ENCODE data around the gene PIGB. TPM values are rescaled to one million over a fixed set of nuclear protein-coding genes. Genes with fewer than 3 reads are reported as not detected.
"Not testable (repeated sequence)": the region's sequence is repeated elsewhere in the genome, so short reads cannot be mapped to it uniquely, and the experiment has no call there.

Gene PIGB
- total RNA-seq, 6 experiments from 2014 or later, result 13.2 to 21.0 (median 17.4) TPM

- Mint-ChIP-seq H3K4me1 (ENCODE audit: low read depth) (peaks cover 14% of the 10 kb centered on the region), H3K27ac (peak within 1 kb of the TSS; percentile 79), H3K27me3 (ENCODE audit: insufficient read depth) (no peaks in the 10 kb centered on the region), H3K9me3 (no peaks in the 10 kb centered on the region), H3K36me3 (ENCODE audit: low read depth) (peaks cover 6% of the 10 kb centered on the region; the same call in 1 of the 2 replicates), H3K4me3 (peak within 1 kb of the TSS; percentile 90)
- DNase-seq, result peak; percentile 49
- no peak for TF ChIP-seq CTCF (IDR thresholded peaks at IDR 0.05)
These were observed 29.1 kb upstream of the PIGB start, which contains the start of gene RAB27A for GRCh38 chr15:55289746-55290527. TSS of gene RAB27A (minus strand) at chr15:55289813. CDS start at chr15:55234934, 54,879 bp downstream.

- H3K27ac Mint-ChIP-seq, result peak overlapping the region; percentile 72
- peak; percentile 68 for DNase-seq
- peaks cover 14% of the 10 kb centered on the region for H3K4me1 Mint-ChIP-seq (ENCODE audit: low read depth)
- TF ChIP-seq CTCF (IDR thresholded peaks at IDR 0.05), result peak; percentile 89
- H3K27me3 Mint-ChIP-seq (ENCODE audit: insufficient read depth), result no peaks in the 10 kb centered on the region
- H3K36me3 Mint-ChIP-seq (ENCODE audit: low read depth), result peaks cover 6% of the 10 kb centered on the region; the same call in 1 of the 2 replicates
- peak overlapping the region; percentile 90 for H3K4me3 Mint-ChIP-seq
- no peaks in the 10 kb centered on the region for H3K9me3 Mint-ChIP-seq
These were observed 28.4 kb upstream of the PIGB start for GRCh38 chr15:55290528-55291057.

GRCh38 chr15:55297315-55297714, 21.7 kb upstream of the PIGB start:
- Mint-ChIP-seq H3K27ac (no peak overlapping the region), H3K36me3 (ENCODE audit: low read depth) (no peaks in the 10 kb centered on the region), H3K9me3 (no peaks in the 10 kb centered on the region), H3K4me3 (no peak overlapping the region), H3K4me1 (ENCODE audit: low read depth) (no peaks in the 10 kb centered on the region), H3K27me3 (ENCODE audit: insufficient read depth) (no peaks in the 10 kb centered on the region)
- no peak for DNase-seq
- no peak for TF ChIP-seq CTCF (IDR thresholded peaks at IDR 0.05)

GRCh38 chr15:55302801-55303200, 16.2 kb upstream of the PIGB start:
- H3K4me1 Mint-ChIP-seq (ENCODE audit: low read depth); H3K27ac Mint-ChIP-seq; H3K4me3 Mint-ChIP-seq; DNase-seq; H3K9me3 Mint-ChIP-seq; H3K27me3 Mint-ChIP-seq (ENCODE audit: insufficient read depth): not testable (repeated sequence)
- H3K36me3 Mint-ChIP-seq (ENCODE audit: low read depth), result peaks cover 28% of the 10 kb centered on the region

DNA sequence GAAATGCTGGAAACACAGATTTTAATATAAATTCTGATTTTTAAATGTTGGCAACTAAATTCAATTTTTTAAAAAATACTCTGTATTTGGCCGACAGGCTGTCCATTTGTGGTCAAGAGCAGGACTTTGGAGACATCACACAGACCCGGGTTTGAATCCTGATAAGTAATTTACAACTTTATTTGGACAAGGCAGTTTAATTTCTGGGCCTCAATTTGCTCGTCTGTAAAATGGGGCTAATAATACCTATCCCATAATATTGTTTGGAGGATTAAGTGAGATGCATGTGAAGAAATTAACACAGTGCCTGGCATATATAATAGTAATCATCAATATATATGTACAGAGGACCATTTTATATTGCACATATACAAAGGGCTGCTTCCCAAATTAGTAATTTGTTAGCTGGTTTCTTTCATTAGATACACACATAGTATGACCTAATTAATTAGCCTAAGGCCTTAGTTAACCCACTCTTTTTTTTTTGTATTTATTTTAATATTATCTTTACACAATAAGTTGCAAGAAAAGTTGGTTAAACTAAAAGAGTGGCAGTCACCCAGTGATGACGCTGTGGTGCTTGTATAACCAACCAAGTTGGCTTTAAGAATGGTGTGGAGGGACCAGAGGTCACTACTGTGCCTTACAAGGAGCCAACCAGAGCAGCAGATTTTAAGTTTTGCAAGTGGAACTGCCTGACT, 665 bp downstream of the PIGB start:
- no peaks in the 10 kb centered on the region for H3K9me3 Mint-ChIP-seq
- H3K4me1 Mint-ChIP-seq (ENCODE audit: low read depth), result peaks cover 33% of the 10 kb centered on the region
- H3K4me3 Mint-ChIP-seq, result peak overlapping the region; percentile 99
- peak overlapping the region; percentile 100 for H3K27ac Mint-ChIP-seq
- H3K36me3 Mint-ChIP-seq (ENCODE audit: low read depth), result peaks cover 21% of the 10 kb centered on the region
- peaks cover 2% of the 10 kb centered on the region; the same call in 1 of the 2 replicates for H3K27me3 Mint-ChIP-seq (ENCODE audit: insufficient read depth)
- no peak for DNase-seq
- no peak for TF ChIP-seq CTCF (IDR thresholded peaks at IDR 0.05)

- Mint-ChIP-seq H3K4me3 (peak overlapping the region; percentile 99), H3K4me1 (ENCODE audit: low read depth) (peaks cover 33% of the 10 kb centered on the region), H3K9me3 (no peaks in the 10 kb centered on the region), H3K36me3 (ENCODE audit: low read depth) (peaks cover 19% of the 10 kb centered on the region), H3K27me3 (ENCODE audit: insufficient read depth) (peaks cover 2% of the 10 kb centered on the region; the same call in 1 of the 2 replicates), H3K27ac (peak overlapping the region; percentile 64; the same call in 1 of the 2 replicates)
- TF ChIP-seq CTCF (IDR thresholded peaks at IDR 0.05), result no peak
- no peak for DNase-seq
These were observed 1.2 kb downstream of the PIGB start for GRCh38 chr15:55320238-55320550.

All from HFFc6 (cell line).